Left renal pelvis (tissue), 4 donors: ENCODE results near the gene TFAP2B. TPM values are rescaled to one million over a fixed set of nuclear protein-coding genes. Genes with fewer than 3 reads are reported as not detected.

Experiments used
- polyA plus RNA-seq, 4 donors: library from polyadenylated mRNA; unstranded; fragments of 120-200 nt; gene quantifications; one replicate each; pipeline ENCODE4 v1.2.1, GENCODE V29; 2013; ENCODE audit not compliant: insufficient read length in 4 of 4

The TFAP2B gene
- polyA plus RNA-seq, 4 donors, result 0.42 to 17.0 (median 12.9) TPM

Other genes starting within 250 kb of the TFAP2B start
- gene TFAP2D, start 105.3 kb upstream of the TFAP2B start, polyA plus RNA-seq, result not detected